ENCODE results near the gene RAF1.
"Not testable (repeated sequence)": the region's sequence is repeated elsewhere in the genome, so short reads cannot be mapped to it uniquely, and the experiment has no call there.

RAF1 gene

DNA sequence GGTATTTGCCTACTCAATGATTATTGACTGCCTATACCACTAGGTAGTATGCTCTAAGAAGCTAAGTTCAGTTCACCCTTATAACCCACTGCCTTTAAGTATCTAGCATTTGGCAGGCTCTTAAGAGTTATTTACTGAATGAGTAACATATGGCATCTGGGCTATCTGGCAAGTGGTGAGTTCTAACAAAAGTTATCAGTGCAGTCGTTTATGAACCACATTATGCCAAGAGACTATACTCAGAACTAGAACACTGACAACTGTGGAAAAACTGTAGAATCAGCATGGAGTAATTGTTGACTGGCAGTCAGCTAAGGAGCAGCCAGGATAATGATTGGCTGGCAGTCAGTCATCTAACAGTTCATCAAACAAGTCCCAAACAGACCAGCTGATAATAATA lies 25.8 kb downstream of the RAF1 start:
- DNase-seq: no peak
- Histone ChIP-seq H3K4me3 (ENCODE audit: low read depth, low read length) (no peak overlapping the region), H3K36me3 (replicated peaks) (no peaks in the 10 kb centered on the region), H3K27me3 (replicated peaks) (no peaks in the 10 kb centered on the region), H3K27ac (no peak overlapping the region)
- in situ Hi-C loops (cut with HindIII; ENCODE audit: low pct_ligation_motif_present, low sequenced_read_pairs): no loop called here
- TF ChIP-seq, protein P1, sequence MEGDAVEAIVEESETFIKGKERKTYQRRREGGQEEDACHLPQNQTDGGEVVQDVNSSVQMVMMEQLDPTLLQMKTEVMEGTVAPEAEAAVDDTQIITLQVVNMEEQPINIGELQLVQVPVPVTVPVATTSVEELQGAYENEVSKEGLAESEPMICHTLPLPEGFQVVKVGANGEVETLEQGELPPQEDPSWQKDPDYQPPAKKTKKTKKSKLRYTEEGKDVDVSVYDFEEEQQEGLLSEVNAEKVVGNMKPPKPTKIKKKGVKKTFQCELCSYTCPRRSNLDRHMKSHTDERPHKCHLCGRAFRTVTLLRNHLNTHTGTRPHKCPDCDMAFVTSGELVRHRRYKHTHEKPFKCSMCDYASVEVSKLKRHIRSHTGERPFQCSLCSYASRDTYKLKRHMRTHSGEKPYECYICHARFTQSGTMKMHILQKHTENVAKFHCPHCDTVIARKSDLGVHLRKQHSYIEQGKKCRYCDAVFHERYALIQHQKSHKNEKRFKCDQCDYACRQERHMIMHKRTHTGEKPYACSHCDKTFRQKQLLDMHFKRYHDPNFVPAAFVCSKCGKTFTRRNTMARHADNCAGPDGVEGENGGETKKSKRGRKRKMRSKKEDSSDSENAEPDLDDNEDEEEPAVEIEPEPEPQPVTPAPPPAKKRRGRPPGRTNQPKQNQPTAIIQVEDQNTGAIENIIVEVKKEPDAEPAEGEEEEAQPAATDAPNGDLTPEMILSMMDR (IDR thresholded peaks at IDR 0.05; ENCODE audit: low read depth, low read length, missing control alignments): no peak

DNA sequence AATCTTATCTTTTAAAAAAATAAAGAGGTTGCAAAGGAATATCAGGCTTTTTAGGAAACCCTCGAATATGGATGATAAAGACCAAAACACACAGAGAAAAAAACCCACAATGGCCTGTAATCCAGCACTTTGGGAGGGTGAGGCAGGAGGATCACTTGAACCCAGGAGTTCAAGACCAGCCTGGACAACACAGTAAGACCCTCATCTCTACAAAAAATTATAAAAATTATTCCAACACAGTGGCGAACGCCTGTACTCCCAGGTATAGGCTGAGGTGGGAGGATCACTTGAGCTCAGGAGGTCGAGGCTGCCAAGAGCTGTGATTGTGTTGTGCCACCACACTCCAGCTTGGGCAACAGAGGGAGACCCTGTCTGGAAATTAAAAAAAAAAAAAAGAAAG lies 30.8 kb downstream of the RAF1 start:
- Histone ChIP-seq H3K27ac (no peak overlapping the region), H3K4me3 (ENCODE audit: low read depth, low read length) (no peak overlapping the region), H3K27me3 (replicated peaks) (no peaks in the 10 kb centered on the region), H3K36me3 (replicated peaks) (no peaks in the 10 kb centered on the region)
- in situ Hi-C loops (cut with HindIII; ENCODE audit: low pct_ligation_motif_present, low sequenced_read_pairs): no loop called here
- TF ChIP-seq, protein P1 (IDR thresholded peaks at IDR 0.05; ENCODE audit: low read depth, low read length, missing control alignments): no peak
- DNase-seq: no peak

DNA sequence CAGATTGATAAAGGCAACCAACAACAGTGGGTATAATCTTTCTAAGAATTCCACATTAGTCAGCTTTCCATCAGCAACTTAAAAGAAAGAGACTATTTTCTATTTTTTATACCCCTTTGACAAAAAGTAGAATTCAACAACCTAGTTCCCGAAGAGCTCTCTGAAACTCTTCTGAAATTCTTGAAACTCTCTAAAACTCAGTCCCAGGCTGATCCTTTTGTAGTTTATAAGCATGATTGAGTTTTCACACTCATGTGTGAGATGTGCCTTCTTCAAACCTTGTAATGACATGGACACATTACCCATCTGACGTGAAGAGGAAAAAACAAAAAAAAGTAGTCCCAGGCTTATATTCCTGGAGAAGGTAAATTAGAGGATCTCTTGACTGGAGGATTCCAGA lies 31.4 kb downstream of the RAF1 start:
- Histone ChIP-seq H3K4me3 (ENCODE audit: low read depth, low read length) (no peak overlapping the region), H3K27ac (no peak overlapping the region), H3K27me3 (replicated peaks) (no peaks in the 10 kb centered on the region), H3K36me3 (replicated peaks) (no peaks in the 10 kb centered on the region)
- in situ Hi-C loops (cut with HindIII; ENCODE audit: low pct_ligation_motif_present, low sequenced_read_pairs): no loop called here
- TF ChIP-seq, protein P1 (IDR thresholded peaks at IDR 0.05; ENCODE audit: low read depth, low read length, missing control alignments): no peak
- no peak for DNase-seq

DNA sequence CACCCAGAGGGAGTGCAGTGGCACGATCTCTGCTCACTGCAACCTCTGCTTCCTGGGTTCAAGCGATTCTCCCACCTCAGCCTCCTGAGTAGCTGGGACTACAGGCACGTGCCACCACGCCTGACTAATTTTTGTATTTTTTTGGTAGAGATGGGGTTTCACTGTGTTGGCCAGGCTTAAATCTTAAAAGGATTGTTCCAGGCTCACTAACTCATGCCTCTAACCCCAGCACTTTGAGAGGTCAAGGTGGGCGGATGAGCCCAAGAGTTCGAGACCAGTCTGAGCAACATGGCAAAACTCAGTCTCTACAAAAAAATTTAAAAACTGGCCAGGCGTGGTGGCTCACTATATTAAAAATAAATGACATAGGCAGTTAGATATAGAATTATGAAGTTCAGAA lies 33.1 kb downstream of the RAF1 start:
- DNase-seq; H3K27me3 ChIP-seq (replicated peaks); in situ Hi-C loops (cut with HindIII; ENCODE audit: low pct_ligation_motif_present, low sequenced_read_pairs); H3K27ac ChIP-seq; H3K4me3 ChIP-seq (ENCODE audit: low read depth, low read length); H3K36me3 ChIP-seq (replicated peaks): not testable (repeated sequence)

DNA sequence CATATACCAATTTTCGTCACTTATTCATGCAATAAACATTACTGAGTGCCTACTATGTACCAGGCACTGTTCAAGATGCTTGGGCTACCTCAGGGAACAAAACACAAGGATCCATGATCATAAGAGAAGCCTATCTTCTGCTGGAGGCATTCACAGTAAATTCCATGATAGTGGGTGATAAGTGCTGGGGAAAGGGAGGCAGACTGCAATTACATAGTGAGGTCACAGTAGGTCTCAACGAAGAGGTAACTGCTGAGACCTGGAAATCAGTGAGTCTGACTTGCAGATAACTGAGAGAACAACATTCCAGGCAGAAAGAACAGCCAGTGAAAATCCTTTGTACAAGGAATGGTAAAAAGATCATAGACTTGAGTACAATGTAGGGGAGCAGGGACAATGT lies 33.6 kb downstream of the RAF1 start:
- TF ChIP-seq, protein P1 (IDR thresholded peaks at IDR 0.05; ENCODE audit: low read depth, low read length, missing control alignments): no peak
- Histone ChIP-seq H3K36me3 (replicated peaks) (no peaks in the 10 kb centered on the region), H3K27me3 (replicated peaks) (no peaks in the 10 kb centered on the region), H3K27ac (no peak overlapping the region), H3K4me3 (ENCODE audit: low read depth, low read length) (no peak overlapping the region)
- in situ Hi-C loops (cut with HindIII; ENCODE audit: low pct_ligation_motif_present, low sequenced_read_pairs): no loop called here
- DNase-seq: no peak

DNA sequence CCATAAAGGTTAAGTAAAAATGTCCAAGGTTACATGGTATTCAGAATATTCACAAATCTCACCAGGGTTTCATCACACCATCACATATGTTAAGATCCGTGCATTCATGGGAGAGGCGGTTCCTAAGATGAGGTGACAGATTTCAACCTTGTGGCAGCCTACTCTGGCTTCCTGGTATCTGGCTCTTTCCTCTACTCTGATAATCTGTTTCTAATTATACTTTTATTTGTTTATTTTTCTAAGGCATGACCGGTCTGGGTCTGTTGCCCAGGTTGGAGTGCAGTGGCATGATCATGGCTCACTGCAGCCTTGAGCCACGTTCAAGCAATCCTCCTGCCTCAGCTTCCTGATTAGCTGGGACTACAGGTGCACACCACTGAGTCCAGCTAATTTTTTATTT lies 34.4 kb downstream of the RAF1 start:
- TF ChIP-seq, protein P1 (IDR thresholded peaks at IDR 0.05; ENCODE audit: low read depth, low read length, missing control alignments): no peak
- in situ Hi-C loops (cut with HindIII; ENCODE audit: low pct_ligation_motif_present, low sequenced_read_pairs): no loop called here

More for the DNA sequence above, 34.4 kb downstream of the RAF1 start:
- Histone ChIP-seq H3K4me3 (ENCODE audit: low read depth, low read length) (no peak overlapping the region), H3K27ac (no peak overlapping the region), H3K36me3 (replicated peaks) (no peaks in the 10 kb centered on the region), H3K27me3 (replicated peaks) (no peaks in the 10 kb centered on the region)
- no peak for DNase-seq

Data from brain microvascular endothelial cell (primary cell).